A549 (cell line): Measurements from ENCODE around the gene U2SURP. TPM values are rescaled to one million over a fixed set of nuclear protein-coding genes. Genes with fewer than 3 reads are reported as not detected.

Experiments used
- ATAC-seq, 2 experiments: fragments of 200-7000 bp in 1 of 2; fragments of >200 bp in 1 of 2; cut with Nextera tagmentation in 1 of 2; cut with Tn5 transposase in 1 of 2; 3 replicates each; pipeline versions ENCODE4 v1.8.0 to v1.9.1; 2018 to 2020; ENCODE audit warnings: mild to moderate bottlenecking in 1 of 2, moderate library complexity in 1 of 2
- CTCF ChIA-PET: fragments of 300-600 bp; sonication (Branson Sonifier 250); formaldehyde crosslinking; extraction: SDS; loops from one replicate; lab custom pipeline; 2021; ENCODE audit warnings: antibody characterized with exemption, inconsistent platforms; lab: Yijun Ruan, JAX
- POLR2A ChIA-PET: fragments of 350-600 bp; formaldehyde crosslinking; extraction: SDS; loops from one replicate; lab custom pipeline; 2021; ENCODE audit warnings: antibody characterized with exemption, inconsistent platforms; lab: Yijun Ruan, JAX
- DNase-seq, 2 experiments: peaks; one replicate each; pipeline versions ENCODE4 v3.0.0 to v3.0.0-alpha.2; 2011 to 2016; ENCODE audit warnings: low read depth in 1 of 2, low spot score in 1 of 2
- FAIRE-seq: peaks from 2 replicates; lab custom pipeline; 2011; peaks lifted over from hg19 to GRCh38; lab: Jason Lieb, UNC
- H3K27ac ChIP-seq, 2 experiments: fragments of >200 bp; sonication (Bioruptor Twin); formaldehyde crosslinking; 3 replicates each; pipeline ENCODE4 v1.5.1; 2016 to 2017
- H3K4me1 ChIP-seq: fragments of >200 bp; sonication (Bioruptor Twin); formaldehyde crosslinking; 3 replicates; pipeline ENCODE4 v1.6.1; 2016
- H3K4me2 ChIP-seq: fragments of >200 bp; sonication (Bioruptor Twin); formaldehyde crosslinking; 3 replicates; pipeline ENCODE4 v1.6.1; 2016
- H3K4me3 ChIP-seq: fragments of >200 bp; sonication (Bioruptor Twin); formaldehyde crosslinking; 3 replicates; pipeline ENCODE4 v1.5.1; 2016
- H3K9me3 ChIP-seq: fragments of >200 bp; sonication (Bioruptor Twin); formaldehyde crosslinking; 3 replicates; pipeline ENCODE4 v1.6.1; 2016
- ATOH8 ChIP-seq: fragments of 250-450 bp; sonication (Bioruptor Pico); IDR thresholded peaks from 2 replicates; pipeline ENCODE4 v1.5.0; 2020; ENCODE audit warnings: low read depth, mild to moderate bottlenecking, moderate library complexity
- CBX2 ChIP-seq: fragments of 200-600 bp; sonication (generic); IDR thresholded peaks from 2 replicates; pipeline ENCODE4 v1.6.1; 2016; ENCODE audit warnings: low read depth, mild to moderate bottlenecking, borderline replicate concordance
- CHD4 ChIP-seq: fragments of 200-600 bp; sonication (generic); IDR thresholded peaks from 2 replicates; pipeline ENCODE4 v1.6.1; 2016; ENCODE audit warnings: antibody characterized with exemption, mild to moderate bottlenecking, borderline replicate concordance
- EHF ChIP-seq: fragments of 250-450 bp; sonication (Bioruptor Pico); IDR thresholded peaks from 2 replicates; pipeline ENCODE4 v1.5.0; 2020; ENCODE audit warnings: mild to moderate bottlenecking
- ELK1 ChIP-seq: fragments of 150-350 bp; IDR thresholded peaks from 2 replicates; pipeline ENCODE4 v1.6.1; 2014; ENCODE audit warnings: low read depth, mild to moderate bottlenecking, low read length
- EP300 ChIP-seq, 2 experiments: fragments of >200 bp; sonication (Bioruptor Twin); formaldehyde crosslinking; IDR thresholded peaks; 2 replicates in 1 of 2; 3 replicates in 1 of 2; pipeline ENCODE4 v1.6.1; 2016 to 2017
- ESRRA ChIP-seq: fragments of 150-350 bp; IDR thresholded peaks from 2 replicates; pipeline ENCODE4 v1.6.1; 2014; ENCODE audit warnings: mild to moderate bottlenecking, low read length, borderline replicate concordance
- FOSB ChIP-seq: fragments of 250-450 bp; sonication (Bioruptor Pico); IDR thresholded peaks from 2 replicates; pipeline ENCODE4 v1.5.0; 2020; ENCODE audit warnings: mild to moderate bottlenecking, moderate library complexity
- FOXS1 ChIP-seq: fragments of 250-450 bp; sonication (Bioruptor Pico); IDR thresholded peaks from 2 replicates; pipeline ENCODE4 v1.5.0; 2020; ENCODE audit warnings: mild to moderate bottlenecking, moderate library complexity
- HEYL ChIP-seq: fragments of 250-450 bp; sonication (Bioruptor Pico); IDR thresholded peaks from 2 replicates; pipeline ENCODE4 v1.8.0; 2021; ENCODE audit warnings: mild to moderate bottlenecking, moderate library complexity
- HOXB5 ChIP-seq: fragments of 250-450 bp; sonication (Bioruptor Pico); IDR thresholded peaks from 2 replicates; pipeline ENCODE4 v1.5.0; 2020; ENCODE audit warnings: mild to moderate bottlenecking, moderate library complexity
- JUNB ChIP-seq: fragments of >200 bp; sonication (Bioruptor Twin); formaldehyde crosslinking; IDR thresholded peaks from 2 replicates; pipeline ENCODE4 v1.6.1; 2016
- KDM1A ChIP-seq: fragments of 200-600 bp; sonication (generic); IDR thresholded peaks from 2 replicates; pipeline ENCODE4 v1.6.1; 2016; ENCODE audit warnings: low read depth, mild to moderate bottlenecking
- KDM5A ChIP-seq: fragments of 200-600 bp; sonication (generic); IDR thresholded peaks from 2 replicates; pipeline ENCODE4 v1.6.1; 2016; ENCODE audit warnings: antibody characterized with exemption, mild to moderate bottlenecking
- MAX ChIP-seq: IDR thresholded peaks from 2 replicates; pipeline ENCODE4 v1.6.1; 2012
- NFE2L2 ChIP-seq: fragments of 150-350 bp; conservative IDR thresholded peaks from 2 replicates; pipeline ENCODE4 v1.6.1; 2014; ENCODE audit warnings: low read length
- NPAS2 ChIP-seq: fragments of 250-450 bp; sonication (Bioruptor Pico); IDR thresholded peaks from 2 replicates; pipeline ENCODE4 v1.8.0; 2022; ENCODE audit warnings: mild to moderate bottlenecking, moderate library complexity, borderline replicate concordance
- PHF8 ChIP-seq: fragments of 200-600 bp; sonication (generic); IDR thresholded peaks from 2 replicates; pipeline ENCODE4 v1.6.1; 2016; ENCODE audit warnings: low read depth, mild to moderate bottlenecking, antibody characterized with exemption, moderate library complexity, borderline replicate concordance
- POLR2A ChIP-seq: IDR thresholded peaks from 2 replicates; pipeline ENCODE4 v1.6.1; 2012; ENCODE audit warnings: mild to moderate bottlenecking, low read length
- POLR2AphosphoS2 ChIP-seq: conservative IDR thresholded peaks from 2 replicates; pipeline ENCODE4 v1.6.1; 2012; ENCODE audit warnings: low read length, improper control_type of control experiment, inconsistent platforms
- RFX5 ChIP-seq: fragments of 450-650 bp; IDR thresholded peaks from 2 replicates; pipeline ENCODE4 v1.7.1; 2014; ENCODE audit warnings: antibody characterized with exemption, mild to moderate bottlenecking, moderate library complexity
- TP53 ChIP-seq: fragments of 250-450 bp; sonication (Bioruptor Pico); IDR thresholded peaks from 2 replicates; pipeline ENCODE4 v1.5.0; 2021; ENCODE audit warnings: mild to moderate bottlenecking, moderate library complexity
- USF2 ChIP-seq: fragments of 450-650 bp; IDR thresholded peaks from 2 replicates; pipeline ENCODE4 v1.6.1; 2014; ENCODE audit warnings: antibody characterized with exemption
- ZC3H11A ChIP-seq: fragments of 450-650 bp; IDR thresholded peaks from 2 replicates; pipeline ENCODE4 v1.6.1; 2014; ENCODE audit warnings: antibody characterized with exemption, mild to moderate bottlenecking
- ZFP36 ChIP-seq: fragments of 450-650 bp; IDR thresholded peaks from 2 replicates; pipeline ENCODE4 v1.6.1; 2014; ENCODE audit warnings: borderline replicate concordance; ENCODE audit not compliant: partially characterized antibody
- ZNF302 ChIP-seq: fragments of 250-450 bp; sonication (Bioruptor Pico); IDR thresholded peaks from 2 replicates; pipeline ENCODE4 v1.9.0; 2021; ENCODE audit warnings: inconsistent platforms, mild to moderate bottlenecking, moderate library complexity
- ZSCAN20 ChIP-seq: fragments of 250-450 bp; sonication (Bioruptor Pico); IDR thresholded peaks from 2 replicates; pipeline ENCODE4 v1.8.0; 2022; ENCODE audit warnings: mild to moderate bottlenecking, moderate library complexity
- WGBS: methylation state at CpG from one replicate; pipeline ENCODE4 v1.1.6; 2017; ENCODE audit errors: missing lambda C conversion rate; 5-methylcytosine and 5-hydroxymethylcytosine counted together
- polyA minus RNA-seq: library from RNA; depleted of rRNA, polyadenylated mRNA; stranded (reverse); fragments of >200 nt; gene quantifications from 2 replicates; pipeline ENCODE4 v1.2.3, GENCODE V29; 2011; rRNA and poly(A)+ RNA removed
- polyA plus RNA-seq, 4 experiments: library from polyadenylated mRNA; depleted of rRNA in 3 of 4; stranded (reverse); fragments of >200 nt; fragmentation: RNase III in 1 of 4; extraction: RNeasy Plus Mini Kit Qiagen cat#74134 plus additional on column Dnase treatment in 1 of 4; gene quantifications; 2 replicates in 3 of 4; 3 replicates in 1 of 4; pipeline ENCODE4 v1.2.3, GENCODE V29; 2011 to 2017
- TF ChIP-seq, protein P1 (sequence below): fragments of >200 bp; sonication (Bioruptor Twin); formaldehyde crosslinking; IDR thresholded peaks from 3 replicates; pipeline ENCODE4 v1.5.1; 2016
- TF ChIP-seq, protein P2 (sequence below): fragments of >200 bp; sonication (Bioruptor Twin); formaldehyde crosslinking; IDR thresholded peaks from 2 replicates; pipeline ENCODE4 v1.6.1; 2016
- TF ChIP-seq, protein P3 (sequence below): fragments of 250-450 bp; sonication (Bioruptor Pico); IDR thresholded peaks from 2 replicates; pipeline ENCODE4 v1.5.0; 2021; ENCODE audit warnings: mild to moderate bottlenecking, moderate library complexity, borderline replicate concordance
- TF ChIP-seq, protein P4 (sequence below): IDR thresholded peaks from 2 replicates; pipeline ENCODE4 v1.6.1; 2012; ENCODE audit warnings: low read depth, borderline replicate concordance

Gene U2SURP
- 109 and 166 TPM in 2 replicates for polyA plus RNA-seq (2011; rRNA removed)
- 15.6 and 20.1 TPM in 2 replicates for polyA plus RNA-seq (2012; cell fraction: cytosol; rRNA removed)
- polyA plus RNA-seq (2012; cell fraction: nucleus; rRNA removed): 15.9 and 22.4 TPM in 2 replicates
- polyA plus RNA-seq (2017; fragmentation: RNase III; extraction: RNeasy Plus Mini Kit Qiagen cat#74134 plus additional on column Dnase treatment): 87.8 to 104 TPM (median 90.1 TPM) in 3 replicates
- 75.1 and 82.8 TPM in 2 replicates for polyA minus RNA-seq

DNA sequence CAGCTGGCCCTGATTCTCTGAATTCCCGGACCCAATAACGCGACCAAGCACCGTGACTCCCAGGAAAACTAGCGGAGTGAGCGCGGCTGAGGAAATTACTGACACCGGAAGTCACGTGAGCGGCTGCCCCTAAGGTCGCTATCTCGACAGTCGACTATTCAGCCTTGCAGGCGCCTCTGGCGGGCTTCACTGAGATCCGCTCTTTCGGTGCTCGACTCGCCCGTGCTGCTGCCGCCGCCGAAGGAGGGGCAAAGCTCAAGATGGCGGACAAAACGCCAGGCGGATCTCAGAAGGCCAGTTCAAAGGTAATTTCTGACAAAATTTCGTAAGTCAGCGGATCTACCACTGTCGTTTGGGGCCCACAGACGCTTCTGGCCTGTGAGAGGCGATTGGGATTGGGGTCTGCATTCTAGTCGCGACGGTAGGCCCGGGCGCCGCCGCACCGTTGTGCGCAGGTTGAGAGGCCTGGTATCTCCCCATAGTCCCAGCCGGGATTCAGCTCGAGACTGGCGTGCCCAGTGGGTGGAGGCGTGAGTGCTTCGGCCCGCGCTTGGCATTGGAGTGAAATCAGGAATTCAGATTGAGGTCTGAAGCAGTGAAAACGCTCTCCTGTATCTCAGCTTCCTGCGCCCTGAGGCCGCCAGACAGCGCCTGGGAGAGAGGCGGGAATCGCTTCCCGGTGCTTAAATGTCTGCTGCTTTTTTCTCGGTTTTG lies at the start of gene U2SURP:
U2SURP (plus strand) TSS at position 202 of the 714 bp plus-strand sequence; CDS start at position 261, 59 bp downstream.
- peak within 1 kb of the TSS; percentile 93 for H3K4me3 ChIP-seq
- DNase-seq (peak; percentile 93 to 98), ATAC-seq (peak; percentile 89 to 92), FAIRE-seq (no peak)
- peak within 1 kb of the TSS; percentile 91 to 96 for H3K27ac ChIP-seq
- WGBS: 2% methylated on average over 46 of the region's 55 CpGs
- ChIA-PET CTCF (interaction anchor here (0.5 to 2.7 kb wide), 6 partner anchors 10 to 172 kb away, joined by 3 to 10 read pairs (median 5); no protein-coding TSS in a partner anchor), POLR2A (interaction anchor here (0.8 to 2.8 kb wide), 16 partner anchors 10 to 852 kb away, joined by 3 to 20 read pairs (median 5); partner anchors contain the start of genes ATR, PCOLCE2, PLS1 and TFDP2)
- peak within 1 kb of the TSS; percentile 97 for H3K4me2 ChIP-seq
- peaks cover 44% of the 10 kb centered on the region for H3K4me1 ChIP-seq
- H3K9me3 ChIP-seq: no peaks in the 10 kb centered on the region
- TF ChIP-seq NFE2L2 (no peak), MAX (peak; percentile 82), RFX5 (no peak), KDM1A (no peak), POLR2AphosphoS2 (no peak), FOSB (CRISPR knock-in tag) (no peak), TP53 (CRISPR knock-in tag) (0 out of 2 replicates have a peak, but pooled peaks have one; percentile 43), ZFP36 (no peak), HEYL (CRISPR knock-in tag) (no peak), ESRRA (peak; percentile 71; the same call in 1 of the 2 replicates), CBX2 (no peak), PHF8 (peak; percentile 100), JUNB (no peak), NPAS2 (no peak), ELK1 (0 out of 2 replicates have a peak, but pooled peaks have one; percentile 28), ZC3H11A (no peak), CHD4 (no peak), FOXS1 (CRISPR knock-in tag) (no peak), ZNF302 (CRISPR knock-in tag) (no peak), USF2 (peak; percentile 96), ATOH8 (CRISPR knock-in tag) (no peak), POLR2A (peak; percentile 85), ZSCAN20 (CRISPR knock-in tag) (no peak), EP300 (IDR thresholded peaks at IDR 0.05) (no peak; a peak in 1 of 5 replicates), HOXB5 (CRISPR knock-in tag) (no peak), EHF (CRISPR knock-in tag) (no peak), KDM5A (peak; percentile 100)
- TF ChIP-seq, protein P1, sequence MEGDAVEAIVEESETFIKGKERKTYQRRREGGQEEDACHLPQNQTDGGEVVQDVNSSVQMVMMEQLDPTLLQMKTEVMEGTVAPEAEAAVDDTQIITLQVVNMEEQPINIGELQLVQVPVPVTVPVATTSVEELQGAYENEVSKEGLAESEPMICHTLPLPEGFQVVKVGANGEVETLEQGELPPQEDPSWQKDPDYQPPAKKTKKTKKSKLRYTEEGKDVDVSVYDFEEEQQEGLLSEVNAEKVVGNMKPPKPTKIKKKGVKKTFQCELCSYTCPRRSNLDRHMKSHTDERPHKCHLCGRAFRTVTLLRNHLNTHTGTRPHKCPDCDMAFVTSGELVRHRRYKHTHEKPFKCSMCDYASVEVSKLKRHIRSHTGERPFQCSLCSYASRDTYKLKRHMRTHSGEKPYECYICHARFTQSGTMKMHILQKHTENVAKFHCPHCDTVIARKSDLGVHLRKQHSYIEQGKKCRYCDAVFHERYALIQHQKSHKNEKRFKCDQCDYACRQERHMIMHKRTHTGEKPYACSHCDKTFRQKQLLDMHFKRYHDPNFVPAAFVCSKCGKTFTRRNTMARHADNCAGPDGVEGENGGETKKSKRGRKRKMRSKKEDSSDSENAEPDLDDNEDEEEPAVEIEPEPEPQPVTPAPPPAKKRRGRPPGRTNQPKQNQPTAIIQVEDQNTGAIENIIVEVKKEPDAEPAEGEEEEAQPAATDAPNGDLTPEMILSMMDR: no peak
- TF ChIP-seq, protein P2, sequence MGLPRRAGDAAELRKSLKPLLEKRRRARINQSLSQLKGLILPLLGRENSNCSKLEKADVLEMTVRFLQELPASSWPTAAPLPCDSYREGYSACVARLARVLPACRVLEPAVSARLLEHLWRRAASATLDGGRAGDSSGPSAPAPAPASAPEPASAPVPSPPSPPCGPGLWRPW: no peak
- TF ChIP-seq, protein P3, sequence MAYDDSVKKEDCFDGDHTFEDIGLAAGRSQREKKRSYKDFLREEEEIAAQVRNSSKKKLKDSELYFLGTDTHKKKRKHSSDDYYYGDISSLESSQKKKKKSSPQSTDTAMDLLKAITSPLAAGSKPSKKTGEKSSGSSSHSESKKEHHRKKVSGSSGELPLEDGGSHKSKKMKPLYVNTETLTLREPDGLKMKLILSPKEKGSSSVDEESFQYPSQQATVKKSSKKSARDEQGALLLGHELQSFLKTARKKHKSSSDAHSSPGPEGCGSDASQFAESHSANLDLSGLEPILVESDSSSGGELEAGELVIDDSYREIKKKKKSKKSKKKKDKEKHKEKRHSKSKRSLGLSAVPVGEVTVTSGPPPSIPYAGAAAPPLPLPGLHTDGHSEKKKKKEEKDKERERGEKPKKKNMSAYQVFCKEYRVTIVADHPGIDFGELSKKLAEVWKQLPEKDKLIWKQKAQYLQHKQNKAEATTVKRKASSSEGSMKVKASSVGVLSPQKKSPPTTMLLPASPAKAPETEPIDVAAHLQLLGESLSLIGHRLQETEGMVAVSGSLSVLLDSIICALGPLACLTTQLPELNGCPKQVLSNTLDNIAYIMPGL (CRISPR knock-in tag): no peak; the same call in 1 of the 2 replicates
- TF ChIP-seq, protein P4, sequence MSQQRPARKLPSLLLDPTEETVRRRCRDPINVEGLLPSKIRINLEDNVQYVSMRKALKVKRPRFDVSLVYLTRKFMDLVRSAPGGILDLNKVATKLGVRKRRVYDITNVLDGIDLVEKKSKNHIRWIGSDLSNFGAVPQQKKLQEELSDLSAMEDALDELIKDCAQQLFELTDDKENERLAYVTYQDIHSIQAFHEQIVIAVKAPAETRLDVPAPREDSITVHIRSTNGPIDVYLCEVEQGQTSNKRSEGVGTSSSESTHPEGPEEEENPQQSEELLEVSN: 0 out of 2 replicates have a peak, but pooled peaks have one; percentile 19
